HG03139 (cell line): ENCODE measurements around the gene POM121.
"Not testable (repeated sequence)": the region's sequence is repeated elsewhere in the genome, so short reads cannot be mapped to it uniquely, and the experiment has no call there.

Source experiments
- ATAC-seq: cut with Tn5 transposase; IDR thresholded peaks from one replicate; pipeline ENCODE4 v1.9.1; 2021; ENCODE audit not compliant: unreplicated experiment

Gene POM121

GRCh38 chr7:72990146-72990913 lies 65.4 kb downstream of the POM121 start:
- not testable (repeated sequence) for ATAC-seq

GRCh38 chr7:72995484-72995883 lies 70.6 kb downstream of the POM121 start:
- ATAC-seq: not testable (repeated sequence)

- not testable (repeated sequence) for ATAC-seq
Observed at GRCh38 chr7:72997447-72997846, 72.6 kb downstream of the POM121 start.

GRCh38 chr7:72997887-72998468 lies 73.1 kb downstream of the POM121 start:
- ATAC-seq: not testable (repeated sequence)
